Stomach (tissue), 9 donors: ENCODE results near the gene MRC1. TPM values are rescaled to one million over a fixed set of nuclear protein-coding genes. Genes with fewer than 3 reads are reported as not detected.
"Not testable (repeated sequence)": the region's sequence is repeated elsewhere in the genome, so short reads cannot be mapped to it uniquely, and the experiment has no call there.

Source experiments
- DNase-seq, 2 donors: peaks; one replicate each; pipeline versions ENCODE4 v3.0.0 to v3.0.0-alpha.2; 2013 to 2019
- H3K27ac ChIP-seq, 5 donors: fragments of 200-600 bp in 4 of 5; sonication (generic) in 4 of 5; one replicate each; pipeline ENCODE4 v1.5.1; 2013 to 2019; ENCODE audit warnings: mild to moderate bottlenecking in 1 of 5, moderate library complexity in 1 of 5
- H3K27me3 ChIP-seq, 3 donors: fragments of 200-600 bp; sonication (generic); one replicate each; pipeline ENCODE4 v1.5.1; 2017 to 2019; ENCODE audit warnings: mixed run types in 1 of 3
- H3K36me3 ChIP-seq, 4 donors: fragments of 200-600 bp; sonication (generic); 1 replicate in 3 of 4; 2 replicates in 1 of 4; pipeline ENCODE4 v1.5.1; 2016 to 2019
- H3K4me1 ChIP-seq, 4 donors: fragments of 200-600 bp; sonication (generic); one replicate each; pipeline ENCODE4 v1.5.1; 2016 to 2019
- H3K4me3 ChIP-seq, 4 donors: fragments of 200-600 bp; sonication (generic) in 3 of 4; one replicate each; pipeline ENCODE4 v1.5.1; 2016 to 2019; ENCODE audit warnings: mild to moderate bottlenecking in 1 of 4
- H3K9me3 ChIP-seq, 4 donors: fragments of 200-600 bp; sonication (generic); one replicate each; pipeline ENCODE4 v1.5.1; 2016 to 2019
- CTCF ChIP-seq, 7 experiments: fragments of 450-650 bp in 4 of 7; fragments of 200-600 bp in 3 of 7; sonication (generic) in 3 of 7; IDR thresholded peaks; one replicate each; pipeline ENCODE4 v1.5.1; 2016 to 2019; ENCODE audit warnings: antibody characterized with exemption in 7 of 7, control low read depth in 2 of 7, mild to moderate bottlenecking in 1 of 7
- EP300 ChIP-seq: sonication (generic); formaldehyde crosslinking; IDR thresholded peaks from one replicate; pipeline ENCODE4 v1.6.1; 2017; ENCODE audit warnings: antibody characterized with exemption
- POLR2A ChIP-seq, 4 donors: fragments of 450-650 bp; IDR thresholded peaks; one replicate each; pipeline ENCODE4 v1.6.1; 2016; ENCODE audit warnings: antibody characterized with exemption in 4 of 4, control low read depth in 2 of 4, mild to moderate bottlenecking in 1 of 4, moderate library complexity in 1 of 4
- POLR2AphosphoS5 ChIP-seq, 3 donors: sonication (generic); formaldehyde crosslinking; IDR thresholded peaks; one replicate each; pipeline ENCODE4 v1.6.1; 2016; ENCODE audit warnings: antibody characterized with exemption in 3 of 3
- WGBS, 5 donors: extraction: QIAGEN DNeasy Blood & Tissue Kit in 3 of 5; methylation state at CpG; one replicate each; pipeline versions ENCODE4 v1.1.5 to v1.1.7; 2013 to 2018; 5-methylcytosine and 5-hydroxymethylcytosine counted together
- intact Hi-C: fragments of 100-400 bp; cut with DNase I; formaldehyde crosslinking; loops from one replicate; pipeline ENCODE4 v1.15.1; 2023; ENCODE audit warnings: low total_unique reads
- polyA plus RNA-seq, 3 donors: library from polyadenylated mRNA; stranded (reverse); fragments of 200-250 nt; gene quantifications; one replicate each; pipeline ENCODE4 v1.2.3, GENCODE V29; 2013
- total RNA-seq, 5 donors: library from RNA; depleted of rRNA; stranded (reverse); fragments of >200 nt; gene quantifications; one replicate each; pipeline versions ENCODE4 v1.1.0 to v1.2.3, GENCODE V29; 2014 to 2016
- donor health status: healthy with polysubstance abuse.
- donor health status: Bipolar disorder and iron deficiency.
- donor health status: healthy.

MRC1 gene
- total and polyA plus RNA-seq, 8 donors = 1.9 to 50.3 (median 7.5) TPM

GRCh38 chr10:17950726-17951125 lies 141.6 kb downstream of the MRC1 start:
- Histone ChIP-seq H3K36me3 (no peaks in the 10 kb centered on the region), H3K4me1 (no peaks in the 10 kb centered on the region), H3K27ac (no peak overlapping the region), H3K4me3 (no peak overlapping the region), H3K9me3 (no peaks in the 10 kb centered on the region), H3K27me3 (no peaks in the 10 kb centered on the region)
- 88 to 94% (median 92%) methylated on average over 22 of the region's 22 CpGs for WGBS, 5 donors
- TF ChIP-seq CTCF (IDR thresholded peaks at IDR 0.05) (no peak), EP300 (no peak), POLR2A (IDR thresholded peaks at IDR 0.05) (no peak), POLR2AphosphoS5 (IDR thresholded peaks at IDR 0.05) (no peak)
- intact Hi-C loops = no loop called here
- no peak for DNase-seq

GRCh38 chr10:17951868-17952371 lies 142.8 kb downstream of the MRC1 start, which contains the start of gene SLC39A12:
Gene SLC39A12 (plus strand): TSS chr10:17951918. CDS start chr10:17953277, 1,359 bp downstream.
- Histone ChIP-seq H3K9me3 (no peaks in the 10 kb centered on the region), H3K27ac (no peak within 1 kb of the TSS), H3K36me3 (no peaks in the 10 kb centered on the region), H3K27me3 (no peaks in the 10 kb centered on the region), H3K4me3 (no peak within 1 kb of the TSS), H3K4me1 (no peaks in the 10 kb centered on the region)
- no peak for TF ChIP-seq CTCF (IDR thresholded peaks at IDR 0.05)
- TF ChIP-seq EP300 = no peak
- no peak for TF ChIP-seq POLR2AphosphoS5 (IDR thresholded peaks at IDR 0.05)
- TF ChIP-seq POLR2A (IDR thresholded peaks at IDR 0.05) = no peak
- no peak for DNase-seq
- 42 to 58% (median 45%) methylated on average over 3 of the region's 3 CpGs for WGBS, 5 donors
- intact Hi-C loops = no loop called here

GRCh38 chr10:17954372-17954771 lies 145.2 kb downstream of the MRC1 start:
- H3K4me3 ChIP-seq, intact Hi-C loops, H3K27ac ChIP-seq, H3K36me3 ChIP-seq, H3K9me3 ChIP-seq, DNase-seq, H3K4me1 ChIP-seq, H3K27me3 ChIP-seq: not testable (repeated sequence)
- WGBS, 5 donors = 83 to 91% (median 86%) methylated on average over 10 of the region's 10 CpGs

GRCh38 chr10:17954861-17955260 lies 145.7 kb downstream of the MRC1 start:
- Histone ChIP-seq H3K4me1 (no peaks in the 10 kb centered on the region), H3K9me3 (peaks cover 0 to 9% (median 3%) of the 10 kb centered on the region in 4 donors), H3K36me3 (no peaks in the 10 kb centered on the region), H3K27me3 (no peaks in the 10 kb centered on the region), H3K27ac (no peak overlapping the region), H3K4me3 (no peak overlapping the region)
- no peak for DNase-seq
- WGBS, 5 donors = 78 to 96% (median 90%) methylated on average over 2 of the region's 2 CpGs
- intact Hi-C loops = no loop called here
- TF ChIP-seq POLR2AphosphoS5 (IDR thresholded peaks at IDR 0.05) (no peak), EP300 (no peak), CTCF (IDR thresholded peaks at IDR 0.05) (no peak), POLR2A (IDR thresholded peaks at IDR 0.05) (no peak)

- Histone ChIP-seq H3K27ac (no peak overlapping the region), H3K36me3 (no peaks in the 10 kb centered on the region), H3K27me3 (no peaks in the 10 kb centered on the region), H3K4me1 (no peaks in the 10 kb centered on the region), H3K9me3 (peaks cover 0 to 15% (median 3%) of the 10 kb centered on the region in 4 donors), H3K4me3 (no peak overlapping the region)
- no peak for TF ChIP-seq CTCF (IDR thresholded peaks at IDR 0.05)
- no peak for DNase-seq
- intact Hi-C loops = no loop called here
- WGBS, 5 donors = 87 to 97% (median 91%) methylated on average over 7 of the region's 7 CpGs
These were observed 148.9 kb downstream of the MRC1 start for GRCh38 chr10:17958049-17958448.
